Measurements from ENCODE around the gene RBM28.
A peak's percentile ranks its signal among the peaks of the same experiment; 100 is the strongest.

RBM28 gene

GRCh38 chr7:128389085-128389617 lies 45.4 kb upstream of the RBM28 start:
- no peak for TF ChIP-seq CTCF (IDR thresholded peaks at IDR 0.05; ENCODE audit: insufficient read depth, low read depth, low read length, missing control alignments)
- no peak overlapping the region for H3K4me3 ChIP-seq (ENCODE audit: low read depth, low read length)
- DNase-seq (ENCODE audit: low read depth), result no peak

GRCh38 chr7:128388145-128388485 lies 44.4 kb upstream of the RBM28 start:
- H3K4me3 ChIP-seq (ENCODE audit: low read depth, low read length), result no peak overlapping the region
- DNase-seq (ENCODE audit: low read depth), result no peak
- TF ChIP-seq CTCF (IDR thresholded peaks at IDR 0.05; ENCODE audit: insufficient read depth, low read depth, low read length, missing control alignments), result no peak

GRCh38 chr7:128387216-128388144 lies 43.8 kb upstream of the RBM28 start:
- no peak overlapping the region for H3K4me3 ChIP-seq (ENCODE audit: low read depth, low read length)
- peak; percentile 91 for TF ChIP-seq CTCF (IDR thresholded peaks at IDR 0.05; ENCODE audit: insufficient read depth, low read depth, low read length, missing control alignments)
- DNase-seq (ENCODE audit: low read depth), result peak; percentile 67

- TF ChIP-seq CTCF (IDR thresholded peaks at IDR 0.05; ENCODE audit: insufficient read depth, low read depth, low read length, missing control alignments), result no peak
- no peak overlapping the region for H3K4me3 ChIP-seq (ENCODE audit: low read depth, low read length)
- DNase-seq (ENCODE audit: low read depth), result no peak
These were observed 42.5 kb upstream of the RBM28 start for GRCh38 chr7:128385988-128386925.

- no peak for TF ChIP-seq CTCF (IDR thresholded peaks at IDR 0.05; ENCODE audit: insufficient read depth, low read depth, low read length, missing control alignments)
- H3K4me3 ChIP-seq (ENCODE audit: low read depth, low read length), result no peak overlapping the region
- DNase-seq (ENCODE audit: low read depth), result no peak
These were observed 41.0 kb upstream of the RBM28 start for GRCh38 chr7:128384726-128385125.

- no peak overlapping the region for H3K4me3 ChIP-seq (ENCODE audit: low read depth, low read length)
- TF ChIP-seq CTCF (IDR thresholded peaks at IDR 0.05; ENCODE audit: insufficient read depth, low read depth, low read length, missing control alignments), result no peak
- DNase-seq (ENCODE audit: low read depth), result no peak
These were observed 40.1 kb upstream of the RBM28 start for GRCh38 chr7:128383776-128384175.

Measured in GM12865 (cell line).